ENCODE results near the gene AP2B1.
"Not testable (repeated sequence)": the region's sequence is repeated elsewhere in the genome, so short reads cannot be mapped to it uniquely, and the experiment has no call there.

AP2B1 gene

DNA sequence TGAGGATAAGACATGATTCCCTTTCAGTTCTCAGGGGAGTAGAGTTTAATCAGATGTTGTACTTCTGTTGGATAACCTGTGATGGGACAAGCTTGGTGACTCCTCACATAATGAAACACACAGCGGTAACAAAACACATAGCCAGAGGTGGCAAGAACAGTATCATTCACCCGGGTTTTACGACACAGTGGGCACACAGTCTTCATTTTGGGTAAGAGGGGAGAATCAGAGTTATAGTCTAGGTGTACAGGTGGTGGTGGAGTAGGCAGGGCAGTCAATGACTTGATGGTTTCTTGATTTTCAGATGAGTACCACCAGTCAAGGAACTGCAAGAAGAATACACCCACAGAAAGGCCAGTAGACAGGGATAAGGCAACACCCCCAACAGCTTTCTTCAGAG is 11.4 kb upstream of the AP2B1 start:
- no peak for DNase-seq (ENCODE audit: low spot score)

DNA sequence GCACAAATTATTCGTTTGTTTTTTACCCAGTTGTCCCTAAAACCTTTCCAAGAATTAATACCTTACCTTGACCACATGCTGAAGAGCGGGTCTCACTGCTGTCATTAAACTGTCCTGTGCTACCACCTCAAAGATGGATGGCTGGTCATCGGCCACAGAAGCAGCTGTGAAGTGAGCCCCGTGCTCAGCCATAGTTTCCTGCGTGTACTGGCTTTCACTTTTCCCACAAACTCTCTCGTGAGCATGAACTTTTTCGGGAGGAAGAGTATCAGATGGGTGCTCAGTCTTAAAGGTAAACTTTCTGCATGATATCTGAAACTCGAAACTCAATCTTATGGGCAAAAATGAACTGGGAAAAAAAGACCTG is 9.3 kb upstream of the AP2B1 start:
- DNase-seq (ENCODE audit: low spot score): peak; percentile 19

DNA sequence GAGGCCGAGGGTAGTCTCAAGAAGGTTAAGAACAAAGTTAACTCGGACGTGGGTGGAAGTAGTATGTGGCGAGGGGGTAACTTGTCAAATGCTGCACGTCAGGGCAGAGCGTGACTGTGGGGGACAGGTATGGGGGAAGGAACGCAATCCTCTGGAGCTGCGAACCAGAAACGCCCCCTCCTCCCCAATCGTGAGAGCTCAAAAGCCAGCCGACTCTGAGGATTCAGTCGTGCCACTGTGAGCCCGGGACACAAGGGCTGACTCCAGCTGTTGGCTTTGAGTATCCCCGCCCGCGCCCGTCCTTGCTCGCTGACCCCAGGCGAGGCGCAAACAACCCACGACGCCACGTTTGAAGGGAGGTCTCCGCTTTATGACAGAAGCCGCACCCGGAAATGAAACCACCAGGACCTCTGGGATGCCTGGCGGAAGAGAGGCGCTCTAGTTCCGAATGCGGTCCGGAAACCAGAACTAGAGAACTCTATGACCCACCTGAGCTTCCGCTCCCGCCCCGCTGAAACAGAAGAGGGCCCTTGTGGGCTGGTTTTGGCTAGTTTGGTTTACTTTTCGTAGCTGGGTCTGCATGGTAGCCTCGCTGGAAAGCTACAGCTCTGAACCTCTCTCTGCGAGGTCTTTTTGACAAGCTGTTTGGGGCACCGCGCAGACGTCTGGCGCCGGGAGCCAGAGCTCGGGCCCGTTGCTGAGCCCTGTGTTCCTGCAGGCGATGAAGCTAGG is 8.8 kb upstream of the AP2B1 start, which contains the start of gene PEX12:
PEX12 (minus strand) TSS at position 375 of the 732 bp plus-strand sequence. CDS start 550 bp downstream, outside the sequence.
- DNase-seq (ENCODE audit: low spot score): peak; percentile 90

DNA sequence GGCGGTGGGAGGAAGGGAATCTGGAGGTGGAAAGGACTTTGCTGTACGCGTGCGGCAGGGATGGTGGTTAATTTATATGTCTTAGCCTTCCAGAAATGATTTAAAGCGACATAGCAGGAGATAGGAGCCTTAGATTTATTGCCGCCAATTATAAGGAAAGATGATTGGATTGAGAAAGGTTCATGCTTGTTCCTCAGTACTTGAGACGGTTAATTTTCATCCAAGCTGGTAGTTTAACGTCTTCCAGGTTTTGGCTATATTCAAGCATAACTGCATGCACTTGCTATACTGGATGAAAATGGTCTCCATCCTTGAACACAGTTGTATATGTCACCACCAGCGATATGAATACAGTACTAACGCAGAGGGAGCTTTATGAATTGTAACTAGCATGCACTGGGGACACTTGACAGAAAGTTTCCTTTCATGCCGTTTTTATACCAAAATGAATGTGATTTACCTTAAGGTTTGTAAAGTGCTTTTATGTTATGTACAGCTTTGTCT is 8.1 kb upstream of the AP2B1 start:
- no peak for DNase-seq (ENCODE audit: low spot score)

DNA sequence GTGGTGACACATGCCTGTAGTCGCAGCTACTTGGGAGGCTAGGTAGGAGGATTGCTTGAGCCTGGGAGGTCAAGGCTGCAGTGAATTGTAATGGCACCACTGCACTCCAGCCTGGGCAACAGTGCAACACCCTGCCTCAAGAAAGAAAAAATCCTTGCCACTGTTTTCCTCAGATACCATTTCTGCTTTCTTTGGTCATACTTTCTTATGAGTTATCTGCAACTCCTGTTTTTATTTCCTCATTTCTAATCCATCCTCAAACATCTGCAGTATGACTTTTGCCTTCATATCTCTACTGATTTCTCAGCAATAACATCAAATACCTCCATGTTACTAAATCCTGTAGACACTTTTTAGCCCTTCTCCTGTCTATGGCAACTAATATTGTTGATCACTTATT is 3.1 kb upstream of the AP2B1 start:
- no peak for DNase-seq (ENCODE audit: low spot score)

DNA sequence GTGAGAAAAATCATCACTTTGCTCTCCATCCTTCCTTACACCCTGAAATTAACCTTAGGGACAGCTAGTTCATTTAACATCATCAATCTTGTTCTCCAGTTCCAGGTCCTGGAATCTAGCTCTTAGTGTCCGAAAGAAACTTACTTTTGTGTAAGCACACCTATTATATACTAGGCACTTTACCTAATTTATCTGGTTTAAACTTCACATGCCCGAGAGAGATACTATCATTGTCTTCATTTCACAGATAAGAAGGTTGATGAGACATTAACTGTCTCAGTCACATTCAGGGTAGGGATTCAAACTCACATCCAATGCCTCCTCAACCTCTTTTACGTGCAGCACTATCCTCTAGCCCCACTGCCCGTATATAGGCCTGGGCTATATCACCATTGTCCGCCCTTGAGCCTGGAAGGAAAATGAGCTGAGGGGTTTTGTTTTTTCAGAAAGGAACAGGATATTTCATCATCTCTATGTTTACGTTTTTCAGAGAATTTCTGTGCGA is 501 bp upstream of the AP2B1 start:
- no peak for DNase-seq (ENCODE audit: low spot score)

DNA sequence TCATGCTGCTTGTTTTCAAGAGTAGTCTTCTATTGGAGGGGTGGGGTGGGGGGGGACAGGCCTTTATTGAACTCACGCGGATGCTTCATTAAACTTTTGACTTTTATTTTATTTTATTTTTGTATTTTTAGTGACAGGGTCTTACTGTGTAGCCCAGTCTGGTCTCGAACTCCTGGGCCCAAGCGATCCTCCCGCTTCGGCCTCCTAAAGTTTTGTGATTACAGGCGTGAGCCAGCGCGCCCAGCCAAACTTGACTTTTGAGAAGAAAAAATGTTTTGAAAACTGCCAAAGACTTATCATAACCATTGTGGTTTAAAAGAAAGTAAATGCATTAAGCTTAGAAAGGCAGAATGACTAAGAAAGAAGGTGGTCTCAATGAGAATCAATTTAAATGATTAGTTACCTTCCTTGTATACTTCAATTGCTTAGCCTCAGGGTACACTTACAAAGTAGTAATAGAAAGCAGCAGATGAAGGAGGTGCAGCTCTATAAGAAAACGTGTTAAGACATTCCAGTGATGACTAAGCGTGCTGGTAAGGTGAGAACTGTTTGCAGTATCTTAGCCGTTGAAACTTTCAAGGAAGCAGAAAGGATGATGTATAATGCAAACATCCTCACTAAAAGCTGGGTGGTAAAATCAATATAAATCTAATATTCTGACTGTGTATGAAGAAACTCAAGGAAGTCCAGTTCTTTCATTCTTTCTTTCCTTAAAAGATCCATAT is 1.2 kb downstream of the AP2B1 start:
- peak; percentile 50 for DNase-seq (ENCODE audit: low spot score)

DNA sequence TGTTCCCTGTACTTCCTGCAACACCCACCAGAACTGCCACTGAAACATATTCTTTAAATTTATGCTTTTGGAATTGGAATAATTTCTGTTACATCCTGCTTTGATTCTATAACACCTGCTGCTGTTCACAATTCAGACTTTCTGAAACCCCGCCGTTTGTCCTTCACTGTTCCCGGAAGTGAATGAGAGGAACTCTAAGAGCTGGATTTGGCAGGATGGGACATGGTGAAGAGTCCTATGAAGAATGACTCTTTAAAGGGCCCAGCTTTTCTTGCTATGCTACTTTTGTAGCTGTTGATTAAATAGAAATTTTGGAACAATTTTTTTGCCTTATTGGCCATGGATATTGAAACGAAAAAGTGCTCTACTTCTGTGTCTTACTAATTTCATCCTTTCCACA is 8.9 kb downstream of the AP2B1 start:
- DNase-seq (ENCODE audit: low spot score): no peak

DNA sequence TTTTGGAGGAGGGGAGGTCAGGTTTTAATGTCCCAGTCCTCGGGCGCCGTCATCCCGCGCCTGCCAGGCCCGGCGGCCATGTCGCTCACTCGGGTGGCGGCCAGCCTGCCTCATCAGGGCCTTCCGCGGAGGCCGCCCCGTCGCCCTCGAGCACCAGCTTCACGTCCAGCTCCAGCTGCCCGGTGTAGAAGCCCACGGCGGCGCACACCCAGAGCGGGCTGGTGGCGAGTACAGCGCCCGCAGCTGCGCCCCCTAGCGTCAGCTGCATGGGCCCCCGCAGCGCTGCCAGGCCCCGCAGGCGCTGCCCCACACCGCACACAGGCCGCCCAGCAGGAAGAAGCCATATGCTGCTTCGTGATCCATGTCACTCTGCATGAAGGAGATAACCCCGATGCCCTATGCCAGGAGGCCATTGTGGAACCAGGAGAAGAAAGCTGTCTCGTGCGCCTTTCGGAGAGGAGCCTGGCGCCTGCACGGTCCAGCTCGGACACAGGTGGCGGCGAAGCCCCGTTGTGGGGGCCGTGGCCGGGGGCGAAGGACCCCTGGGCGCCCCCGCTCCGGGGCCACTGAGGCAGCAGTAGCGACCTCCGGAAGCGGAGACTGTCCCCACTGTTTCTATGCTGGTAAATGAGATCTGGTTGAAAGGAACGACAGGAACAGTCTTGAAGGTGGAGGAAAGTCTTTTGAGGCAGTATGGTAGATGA is 9.6 kb downstream of the AP2B1 start:
- no peak for DNase-seq (ENCODE audit: low spot score)

DNA sequence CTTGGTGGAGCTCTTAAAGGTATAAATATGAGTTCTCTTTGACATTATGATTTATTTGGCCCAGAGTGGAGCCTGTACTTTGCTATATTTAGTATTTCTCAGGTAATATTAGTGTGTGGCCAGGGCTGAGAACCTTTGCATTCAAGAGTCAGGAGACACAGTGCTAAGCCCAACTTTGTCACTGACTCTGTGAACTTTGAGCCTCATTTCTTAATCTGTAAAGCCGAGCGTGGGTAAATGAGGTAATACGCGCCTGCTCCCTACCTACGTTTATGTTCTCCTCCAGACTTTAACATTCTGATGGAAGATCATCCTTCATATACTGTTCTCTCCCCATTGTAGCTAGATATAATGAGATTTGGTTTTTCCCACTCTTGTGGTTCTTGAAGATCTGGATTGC is 10.5 kb downstream of the AP2B1 start:
- no peak for DNase-seq (ENCODE audit: low spot score)

DNA sequence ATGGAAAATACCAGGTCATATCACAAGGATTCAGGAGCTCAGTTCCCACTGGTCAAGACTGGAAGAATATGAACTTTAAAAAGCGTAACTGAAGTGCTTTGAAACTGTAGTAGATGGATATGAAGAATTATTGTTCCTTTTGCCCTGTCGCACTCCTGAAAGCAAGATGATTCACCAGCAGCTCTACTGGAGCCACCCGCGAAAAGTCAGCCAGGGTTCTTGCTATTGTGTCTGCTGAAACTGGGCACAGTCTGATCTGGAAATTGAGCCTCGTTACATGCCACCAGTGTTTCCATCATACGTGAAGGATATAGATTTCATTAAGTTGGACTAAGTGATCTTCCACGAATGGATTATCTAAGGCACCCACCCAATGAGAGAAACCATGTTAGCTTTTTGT is 16.6 kb downstream of the AP2B1 start:
- DNase-seq (ENCODE audit: low spot score): no peak

DNA sequence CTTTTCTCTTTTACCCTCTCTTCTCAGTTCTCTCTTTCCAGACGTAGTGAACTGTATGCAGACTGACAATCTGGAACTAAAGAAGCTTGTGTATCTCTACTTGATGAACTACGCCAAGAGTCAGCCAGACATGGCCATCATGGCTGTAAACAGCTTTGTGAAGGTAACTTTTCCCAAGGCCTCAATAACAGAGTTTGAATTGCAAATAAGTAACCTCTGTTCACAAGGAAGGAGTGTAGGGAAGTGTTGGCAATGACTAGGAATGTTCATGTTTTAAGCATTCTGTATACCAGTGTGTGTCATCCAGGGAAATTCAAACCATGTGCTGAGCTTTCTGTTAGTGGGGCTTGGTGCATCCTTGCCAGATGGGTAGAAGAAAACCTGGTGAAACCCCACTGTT is 18.6 kb downstream of the AP2B1 start:
- no peak for DNase-seq (ENCODE audit: low spot score)

DNA sequence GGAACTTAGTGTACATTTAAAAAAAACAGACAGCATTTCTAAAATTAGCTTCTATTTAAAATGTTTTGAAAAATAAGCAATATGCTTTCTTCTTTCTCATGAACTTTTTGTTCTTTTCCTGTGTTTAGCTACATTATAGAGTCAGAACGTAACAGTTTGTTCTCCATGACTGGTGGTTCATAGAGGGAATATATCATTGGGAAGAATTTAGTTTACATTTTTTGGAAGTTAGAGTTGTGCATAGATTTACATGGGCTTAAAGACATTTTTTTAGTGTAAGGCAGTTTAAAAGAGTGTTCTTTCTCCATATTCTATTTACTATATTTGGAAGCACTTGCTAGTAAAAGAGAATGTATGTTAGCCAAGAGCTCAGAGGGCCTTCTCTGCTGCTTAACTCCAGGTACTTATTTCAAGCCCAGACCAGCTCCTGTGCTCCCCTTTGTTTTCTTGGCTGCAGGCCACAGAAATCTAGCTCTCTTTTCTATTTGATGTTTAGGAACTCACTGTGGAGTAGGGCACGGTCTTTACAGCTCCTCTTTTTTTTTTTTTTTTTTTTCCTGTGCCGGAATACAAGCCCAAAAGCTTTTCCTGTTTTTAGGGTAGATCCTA is 20.2 kb downstream of the AP2B1 start:
- DNase-seq (ENCODE audit: low spot score): no peak

DNA sequence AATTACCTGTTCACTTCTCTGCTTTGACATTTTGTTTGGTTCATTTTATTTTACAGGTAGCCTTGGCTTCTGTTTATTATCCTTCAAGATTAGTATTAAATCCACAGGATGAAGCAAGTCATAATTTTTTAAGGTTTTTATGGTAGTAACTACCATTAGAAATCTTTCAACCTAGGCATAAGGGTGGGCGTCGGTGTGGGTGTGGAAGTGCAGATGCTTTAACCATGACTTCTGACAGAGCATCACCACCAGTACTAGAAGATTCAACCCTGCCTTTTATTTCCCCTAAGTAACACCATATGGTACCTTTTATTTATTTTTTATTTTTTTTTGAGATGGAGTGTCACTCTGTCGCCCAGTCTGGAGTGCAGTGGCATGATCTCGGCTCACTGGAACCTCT is 22.7 kb downstream of the AP2B1 start:
- DNase-seq (ENCODE audit: low spot score): no peak

DNA sequence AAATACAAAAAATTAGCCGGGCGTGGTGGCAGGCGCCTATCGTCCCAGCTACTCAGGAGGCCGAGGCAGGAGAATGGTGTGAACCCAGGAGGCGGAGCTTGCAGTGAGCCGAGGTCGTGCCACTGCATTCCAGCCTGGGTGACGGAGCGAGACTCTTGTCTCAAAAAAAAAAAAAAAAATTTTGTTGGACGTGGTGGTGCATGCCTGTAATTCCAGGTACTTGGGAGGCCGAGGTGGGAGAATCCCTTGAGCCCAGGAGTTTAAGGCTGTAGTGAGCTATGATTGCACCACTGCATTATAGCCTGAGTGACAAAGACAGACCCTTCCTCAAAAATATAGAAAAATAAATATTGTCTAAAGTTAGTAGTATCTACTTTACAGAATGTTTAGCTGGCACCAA is 23.6 kb downstream of the AP2B1 start:
- DNase-seq (ENCODE audit: low spot score): not testable (repeated sequence)

DNA sequence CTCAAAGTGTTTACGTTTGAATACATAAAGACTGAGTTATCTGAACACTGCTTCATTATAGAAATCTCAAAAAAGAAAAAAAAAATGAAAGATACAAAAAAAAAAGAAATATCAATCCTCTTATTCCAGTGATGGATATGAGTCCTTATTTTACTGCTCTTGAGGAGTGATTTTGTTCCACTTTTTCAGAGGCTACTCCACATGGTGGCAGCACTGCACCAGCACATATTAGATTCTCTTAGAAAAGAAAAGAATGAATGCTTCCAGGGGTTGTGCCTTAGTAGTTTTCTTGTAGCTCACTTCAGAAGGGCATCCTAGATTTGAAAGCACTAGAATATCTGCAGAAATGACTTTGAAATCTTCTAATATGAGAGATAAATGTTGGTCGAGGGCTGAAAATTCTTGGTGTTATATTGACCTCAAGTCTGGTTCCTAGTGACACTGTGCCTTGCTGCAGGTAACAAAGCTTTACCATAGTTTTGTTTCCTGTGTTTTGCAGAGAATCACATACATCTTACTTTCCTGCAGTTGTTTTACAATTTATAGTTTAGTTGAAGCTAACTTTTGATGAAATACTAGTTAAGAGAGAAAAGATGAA is 25.9 kb downstream of the AP2B1 start:
- DNase-seq (ENCODE audit: low spot score): peak; percentile 17

DNA sequence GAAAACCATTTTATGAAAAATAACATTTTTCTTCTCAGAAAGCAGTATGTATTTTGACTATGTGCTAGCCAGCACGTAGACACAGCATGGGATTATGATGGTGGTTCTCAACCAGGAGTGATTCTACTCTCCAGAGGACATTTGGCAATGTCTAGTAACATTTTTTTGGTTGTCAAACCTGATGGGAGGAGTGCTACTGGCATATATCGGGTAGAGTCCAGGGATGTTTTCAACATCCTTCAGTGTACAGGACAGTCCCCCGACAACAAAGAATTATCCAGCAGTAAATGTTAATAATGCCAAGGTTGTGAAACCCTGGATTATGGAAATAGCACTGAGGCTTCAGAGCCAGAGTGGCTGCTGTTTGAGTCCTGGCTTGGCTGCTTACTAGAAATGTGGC is 27.7 kb downstream of the AP2B1 start:
- DNase-seq (ENCODE audit: low spot score): no peak

DNA sequence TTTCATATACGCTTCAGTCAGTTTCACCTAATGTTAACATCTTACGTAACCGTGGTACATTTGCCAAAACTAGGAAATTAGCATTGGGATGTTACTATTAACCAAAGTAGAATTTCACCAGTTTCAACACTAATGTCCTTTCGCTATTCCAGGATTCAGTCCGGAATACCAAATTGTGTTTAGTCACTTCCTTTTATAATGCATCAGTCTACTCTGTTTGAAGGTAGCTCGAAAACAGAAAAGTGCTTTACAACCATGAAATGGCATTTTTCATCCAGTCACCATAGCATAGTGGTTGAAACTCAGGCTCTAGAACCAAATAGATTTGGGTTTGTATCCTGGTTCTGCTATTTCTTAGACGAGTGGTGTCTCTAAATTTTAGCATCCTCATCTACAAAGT is 29.4 kb downstream of the AP2B1 start:
- DNase-seq (ENCODE audit: low spot score): no peak

DNA sequence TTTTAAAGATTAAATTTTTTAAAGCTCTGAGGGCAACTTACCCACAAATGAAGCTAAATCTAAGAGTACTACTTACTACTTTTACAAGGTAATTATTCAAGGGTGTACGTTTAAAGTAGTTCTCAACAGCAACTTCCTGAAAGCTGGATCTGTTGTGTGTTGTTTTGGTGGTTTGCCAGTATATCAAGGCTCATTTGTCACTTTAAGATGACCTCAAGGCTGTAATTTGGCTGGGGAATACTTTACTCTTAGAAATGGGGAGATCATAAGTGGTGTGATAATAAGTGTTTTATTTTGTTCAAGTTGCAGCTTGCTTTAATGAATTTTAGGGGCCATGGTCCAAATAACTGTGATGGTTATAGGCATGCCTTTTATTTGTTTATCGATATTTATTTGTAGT is 30.4 kb downstream of the AP2B1 start:
- no peak for DNase-seq (ENCODE audit: low spot score)

DNA sequence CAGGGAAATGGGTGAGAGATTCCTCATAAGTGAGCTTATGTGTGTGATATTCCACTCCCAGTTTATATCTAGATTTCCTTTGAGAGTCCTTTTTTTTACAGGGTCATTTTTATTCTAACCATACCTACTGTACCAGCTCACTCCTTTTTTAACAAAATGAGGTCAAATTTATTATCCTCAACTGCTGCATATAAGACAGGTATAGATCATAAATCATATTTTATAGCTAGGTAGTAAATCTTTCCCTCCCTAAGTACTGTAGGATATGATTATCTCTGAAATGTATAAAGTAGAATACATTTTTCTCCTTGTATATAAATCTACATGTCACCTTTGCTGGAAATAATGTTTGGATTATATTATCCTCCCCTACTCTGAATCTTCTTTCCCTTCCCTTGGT is 31.5 kb downstream of the AP2B1 start:
- no peak for DNase-seq (ENCODE audit: low spot score)

DNA sequence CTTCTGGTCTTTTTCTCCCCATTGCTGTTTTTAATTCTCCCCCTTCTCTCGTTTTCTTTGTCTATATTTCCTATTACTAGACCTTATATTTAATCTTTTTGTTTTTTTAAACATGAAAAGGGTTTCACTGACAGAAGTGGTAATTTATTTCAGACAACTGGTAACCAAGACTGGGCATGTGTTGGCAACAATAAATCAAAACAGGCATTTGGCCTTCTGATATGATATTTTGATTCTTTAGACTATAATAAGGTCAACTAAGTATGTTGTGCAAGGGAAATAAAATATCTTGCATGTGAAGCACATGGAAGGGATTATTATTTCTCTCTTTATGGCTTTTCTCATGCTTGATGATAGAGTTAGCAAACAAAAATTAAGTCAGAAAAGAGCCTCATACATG is 34.6 kb downstream of the AP2B1 start:
- no peak for DNase-seq (ENCODE audit: low spot score)

DNA sequence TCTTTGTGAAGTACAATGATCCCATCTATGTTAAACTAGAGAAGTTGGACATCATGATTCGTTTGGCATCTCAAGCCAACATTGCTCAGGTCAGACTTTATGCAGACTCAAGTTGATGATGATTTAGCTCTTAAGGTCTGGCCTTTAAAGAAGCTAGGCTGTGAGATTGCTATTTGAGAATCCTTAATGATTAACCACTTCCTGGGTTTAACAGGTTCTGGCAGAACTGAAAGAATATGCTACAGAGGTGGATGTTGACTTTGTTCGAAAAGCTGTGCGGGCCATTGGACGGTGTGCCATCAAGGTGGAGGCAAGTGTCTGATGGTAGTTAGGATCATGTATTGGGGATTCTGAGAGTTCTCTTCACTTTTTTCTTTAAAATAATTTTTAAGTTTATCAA is 40.3 kb downstream of the AP2B1 start:
- DNase-seq (ENCODE audit: low spot score): no peak

All from CD4-positive, alpha-beta T cell treated with Interleukin-15 for 4 hours (primary cell).